MV-4-11 (cell line): ENCODE data around the gene PLA2G2F.
A peak's percentile ranks its signal among the peaks of the same experiment; 100 is the strongest.

ENCODE experiments used
- DNase-seq: peaks from one replicate; lab custom pipeline; 2025; lab: John Stamatoyannopoulos, UW

Gene PLA2G2F

DNA sequence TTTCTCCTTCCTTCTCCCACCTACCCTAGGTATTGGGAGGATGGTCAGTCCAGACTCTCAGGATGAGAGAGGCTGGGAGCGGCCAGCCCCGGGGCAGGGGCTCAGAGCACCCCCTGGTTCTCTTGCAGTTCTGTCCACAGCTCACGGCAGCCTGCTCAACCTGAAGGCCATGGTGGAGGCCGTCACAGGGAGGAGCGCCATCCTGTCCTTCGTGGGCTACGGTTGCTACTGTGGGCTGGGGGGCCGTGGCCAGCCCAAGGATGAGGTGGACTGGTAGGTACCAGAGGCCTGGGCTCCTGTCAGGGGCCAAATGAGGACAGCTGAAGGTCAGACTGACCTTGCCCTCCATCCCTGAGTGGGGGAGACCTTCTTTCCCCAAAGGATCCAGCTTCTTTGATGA is 4.2 kb downstream of the PLA2G2F start:
- DNase-seq: no peak

DNA sequence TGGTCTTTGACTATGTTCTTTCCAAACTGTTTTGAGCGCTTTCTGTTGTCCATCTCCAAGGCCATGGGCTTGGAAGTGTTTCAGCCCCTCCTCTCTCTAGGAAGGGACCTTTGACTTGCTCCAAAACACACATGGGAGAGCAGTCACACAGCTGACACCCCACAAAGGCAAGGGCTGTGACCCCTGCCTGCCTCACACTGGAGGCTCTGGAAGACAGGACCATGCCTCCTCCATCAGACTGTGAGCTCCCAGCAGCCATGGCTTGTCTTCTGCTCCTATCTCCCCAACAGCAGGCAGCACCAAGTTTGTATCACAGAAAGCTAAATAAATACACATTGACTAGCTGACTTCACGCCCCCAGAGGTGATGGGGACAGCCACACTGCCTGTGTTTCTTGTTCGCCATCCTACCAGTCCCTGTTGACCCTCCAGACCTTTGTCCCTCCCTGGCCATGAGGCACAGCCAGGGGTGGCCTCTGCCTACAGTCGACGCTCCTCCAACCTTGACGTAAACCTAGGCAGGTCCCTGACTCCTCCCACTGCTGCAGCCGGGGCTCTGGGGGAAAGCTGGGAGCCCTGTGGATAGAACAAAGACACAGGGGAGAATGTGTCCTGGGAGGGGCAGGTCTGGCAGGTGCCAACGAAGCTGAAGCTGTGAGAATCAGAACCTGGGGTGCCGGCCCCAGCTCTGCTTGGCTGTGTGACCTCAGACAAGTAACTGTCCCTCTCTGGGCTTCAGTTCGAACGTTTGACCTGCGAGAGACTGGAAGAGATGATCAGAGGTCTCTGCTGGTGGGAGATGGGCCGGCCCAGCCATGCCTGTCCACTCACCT is 4.8 kb downstream of the PLA2G2F start:
- no peak for DNase-seq

DNA sequence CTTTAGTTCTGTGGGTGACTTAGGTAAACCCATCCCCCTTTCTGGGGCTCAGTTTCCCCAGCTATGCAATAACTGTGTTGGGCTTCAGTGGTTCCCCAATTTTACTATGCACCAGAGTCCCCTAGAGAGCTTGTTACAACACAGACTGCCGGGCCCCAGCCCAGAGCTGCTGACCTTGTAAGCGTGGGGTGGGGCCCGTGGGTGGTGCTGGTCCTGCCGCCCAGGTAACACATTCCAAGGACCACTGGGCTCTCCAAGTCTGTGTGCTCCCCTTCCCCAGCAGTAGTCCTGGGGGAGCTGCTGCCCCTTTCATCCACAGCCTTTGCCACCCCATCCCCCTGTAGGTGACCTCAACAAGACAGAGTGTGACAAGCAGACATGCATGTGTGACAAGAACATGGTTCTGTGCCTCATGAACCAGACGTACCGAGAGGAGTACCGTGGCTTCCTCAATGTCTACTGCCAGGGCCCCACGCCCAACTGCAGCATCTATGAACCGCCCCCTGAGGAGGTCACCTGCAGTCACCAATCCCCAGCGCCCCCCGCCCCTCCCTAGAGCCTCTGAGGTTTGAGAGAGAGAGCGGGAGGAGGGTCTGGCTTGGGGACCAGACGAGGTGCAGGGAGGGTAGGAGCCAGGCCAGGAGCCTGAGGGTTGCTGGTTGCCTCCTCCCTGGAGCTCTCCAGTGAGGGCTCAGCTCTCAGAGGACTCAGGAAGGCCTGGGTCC is 8.9 kb downstream of the PLA2G2F start:
- no peak for DNase-seq

DNA sequence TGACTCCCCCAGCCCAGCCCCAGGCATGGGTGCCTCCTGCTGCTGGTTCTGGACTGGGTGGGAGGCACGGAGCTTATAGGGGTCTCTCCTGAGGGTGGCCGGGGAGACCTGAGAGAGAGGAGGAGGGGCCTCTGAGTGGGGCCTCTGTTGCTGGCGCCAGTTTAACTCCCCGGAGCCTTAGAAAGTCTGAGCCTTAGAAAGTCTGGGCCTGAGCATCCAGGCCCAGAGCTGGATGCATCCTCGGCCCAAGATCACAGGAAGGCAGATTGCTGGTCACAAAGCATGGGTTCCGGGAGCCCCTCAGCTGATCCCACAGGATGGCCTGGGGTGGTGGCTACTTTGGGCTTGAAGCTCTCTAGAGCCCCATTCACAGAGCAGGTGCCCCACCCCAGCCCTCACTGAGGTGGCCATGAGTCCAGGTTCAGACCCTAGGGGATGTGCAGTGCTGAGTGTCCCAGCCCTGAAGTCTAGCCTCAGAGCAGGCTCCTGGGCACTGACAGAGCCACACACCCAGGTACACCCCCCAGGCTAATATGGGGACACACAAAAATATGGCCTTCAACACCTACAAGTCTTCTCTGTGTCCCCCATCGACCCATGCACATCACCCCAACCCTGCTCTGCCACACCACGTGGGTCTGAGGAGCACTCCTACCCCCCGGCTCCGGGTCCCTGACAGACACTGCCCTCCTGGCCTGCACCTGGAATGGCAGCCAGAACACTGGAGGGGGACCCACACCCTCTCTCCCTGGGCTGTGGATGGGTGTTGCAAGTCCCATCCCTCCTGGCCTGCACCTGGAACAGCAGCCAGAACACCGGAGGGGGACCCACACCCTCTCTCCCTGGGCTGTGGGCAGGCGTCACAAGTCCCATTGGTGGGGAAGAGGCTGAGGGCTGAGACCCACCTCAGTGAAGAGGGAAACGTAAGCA is 9.7 kb downstream of the PLA2G2F start:
- no peak for DNase-seq

DNA sequence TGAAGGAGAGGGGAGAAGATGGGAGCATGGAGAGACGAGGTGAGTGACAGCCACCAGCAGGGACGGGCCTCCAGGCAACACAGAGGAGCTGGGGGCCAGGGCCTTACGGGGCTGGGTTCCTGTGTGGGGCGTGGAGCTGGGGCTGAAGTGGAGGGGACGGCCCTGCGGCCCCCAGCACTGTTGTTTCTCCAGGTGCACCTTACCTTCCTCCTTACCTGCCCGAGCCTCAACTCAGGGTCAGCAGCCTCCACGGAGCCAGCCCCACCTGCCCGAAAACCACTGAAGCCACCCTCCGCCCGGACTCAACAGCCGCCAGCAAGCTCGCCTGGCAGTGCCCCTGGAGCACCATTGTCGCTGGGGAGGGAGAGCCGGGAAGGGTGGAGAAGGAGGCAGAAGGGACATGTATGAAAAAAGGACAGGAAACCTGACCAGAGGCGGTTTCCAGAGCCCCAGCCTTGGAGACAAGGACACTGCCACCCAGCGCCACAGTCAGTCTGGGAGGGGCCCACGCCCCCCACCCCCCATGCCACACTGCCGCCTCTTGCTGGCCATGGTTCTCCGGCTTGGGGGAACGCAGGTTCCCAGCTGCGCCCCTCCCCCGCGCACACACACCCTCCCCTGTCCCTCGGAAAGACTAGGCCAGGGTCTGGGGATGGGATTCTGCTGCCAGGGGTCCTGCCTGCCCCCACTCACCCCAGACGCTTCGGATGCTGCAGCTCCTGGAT is 10.6 kb downstream of the PLA2G2F start:
- no peak for DNase-seq

DNA sequence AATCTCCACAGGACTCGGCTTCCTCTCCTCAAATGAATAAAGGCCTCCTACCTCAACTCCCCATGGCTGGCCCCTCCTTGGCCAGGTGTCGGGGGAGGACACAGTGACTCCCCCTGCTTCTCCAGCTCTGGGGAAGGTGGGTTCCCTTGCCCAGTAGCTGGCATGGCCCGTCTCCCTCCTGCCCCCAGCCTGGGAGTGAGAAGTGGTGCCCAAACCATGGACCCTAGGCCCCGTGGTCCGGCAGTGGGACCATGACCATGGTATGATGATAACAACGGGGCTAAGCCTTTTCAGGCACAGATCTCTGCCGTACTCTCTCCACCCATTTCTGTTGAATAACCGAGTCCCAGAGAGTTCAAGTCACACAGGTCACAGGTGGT is 11.2 kb downstream of the PLA2G2F start:
- DNase-seq: no peak

DNA sequence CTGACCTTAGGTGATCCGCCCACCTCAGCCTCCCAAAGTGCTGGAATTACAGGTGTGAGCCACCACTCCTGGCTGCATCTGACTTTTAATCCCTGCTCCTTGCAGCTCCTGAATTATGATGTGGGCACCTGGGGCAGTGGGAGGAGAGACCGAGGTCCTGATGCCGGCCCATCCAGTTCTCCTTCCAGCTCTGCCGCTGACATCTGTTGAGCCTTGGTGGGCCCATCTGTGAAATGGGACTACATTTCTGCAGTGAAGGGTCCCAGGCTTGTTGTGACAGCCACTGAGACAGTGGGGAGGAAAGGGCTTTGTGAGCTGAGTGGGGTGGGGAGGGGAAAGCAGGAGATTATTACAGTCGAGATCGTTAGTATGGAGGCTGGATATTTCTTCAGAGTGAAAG is 11.8 kb downstream of the PLA2G2F start:
- DNase-seq: no peak

DNA sequence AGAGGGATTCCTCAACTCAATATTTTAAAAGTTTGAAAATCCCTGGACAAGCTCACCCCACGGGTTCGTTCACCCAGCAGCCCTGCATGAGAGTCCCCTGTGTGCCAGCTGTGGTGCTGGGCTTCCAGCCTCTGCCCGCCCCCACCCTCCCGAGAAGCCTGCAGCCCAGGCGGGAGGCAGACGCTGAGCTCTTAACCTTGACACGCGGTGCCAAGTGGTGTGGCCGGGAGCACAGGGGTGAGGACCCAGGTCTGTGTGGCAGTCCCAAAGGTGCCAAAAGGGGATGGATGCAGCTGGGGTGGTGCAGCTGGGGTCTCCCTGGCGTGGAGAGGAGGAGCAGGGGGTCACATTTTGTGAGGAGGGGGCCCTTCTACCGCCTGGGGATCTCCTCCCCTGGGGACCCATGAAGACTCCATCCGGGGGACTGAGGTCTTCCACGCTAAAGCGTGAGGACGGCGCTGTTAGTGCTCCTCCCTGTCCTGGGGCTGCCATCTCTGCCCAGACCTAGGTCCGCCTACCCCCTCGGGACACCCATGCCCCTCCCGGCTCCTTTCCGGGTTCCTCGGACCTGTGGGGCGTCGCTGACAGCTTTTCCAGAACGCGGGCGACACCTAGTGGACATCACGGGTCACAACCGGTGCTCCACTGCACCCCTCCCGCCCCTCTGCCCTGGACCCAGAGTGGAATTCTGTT is 12.9 kb downstream of the PLA2G2F start:
- DNase-seq: peak; percentile 78

DNA sequence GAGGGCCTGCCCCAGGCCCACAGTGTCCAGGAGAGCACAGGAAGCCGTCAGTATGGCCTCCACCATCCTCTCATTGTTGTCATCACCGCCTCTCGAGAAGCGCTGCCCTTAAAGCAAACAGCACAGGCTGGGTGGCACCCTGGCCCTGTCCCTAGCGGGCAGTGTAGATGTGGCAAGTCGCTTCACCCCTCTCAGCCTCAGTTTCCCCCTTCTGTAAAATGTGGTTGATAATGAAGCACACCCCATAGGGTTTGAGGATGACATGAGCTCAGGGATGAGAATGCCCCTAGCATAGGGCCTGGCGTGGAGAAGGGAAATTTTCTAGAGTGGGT is 13.4 kb downstream of the PLA2G2F start:
- DNase-seq: no peak

DNA sequence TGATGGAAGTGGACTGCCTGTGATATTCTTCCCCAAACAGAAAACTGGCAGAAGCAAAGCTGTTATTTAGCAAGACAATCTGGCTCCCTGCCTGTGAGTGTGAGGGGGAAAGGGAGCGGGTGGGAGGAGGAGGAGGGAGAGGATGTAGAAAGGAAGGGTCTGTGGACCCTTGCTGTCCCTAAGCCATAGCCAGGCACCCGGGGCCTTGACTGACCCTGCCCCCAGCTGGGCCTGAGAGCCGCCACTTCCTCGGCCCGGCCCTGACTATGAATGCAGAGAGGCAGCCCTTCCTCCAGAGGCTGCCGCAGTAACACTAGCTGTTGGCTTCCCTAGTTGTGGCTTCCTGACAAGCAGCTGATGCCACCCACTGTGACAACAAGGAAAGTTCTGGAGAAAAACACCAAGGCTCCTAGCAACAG is 13.9 kb downstream of the PLA2G2F start:
- peak; percentile 74 for DNase-seq

DNA sequence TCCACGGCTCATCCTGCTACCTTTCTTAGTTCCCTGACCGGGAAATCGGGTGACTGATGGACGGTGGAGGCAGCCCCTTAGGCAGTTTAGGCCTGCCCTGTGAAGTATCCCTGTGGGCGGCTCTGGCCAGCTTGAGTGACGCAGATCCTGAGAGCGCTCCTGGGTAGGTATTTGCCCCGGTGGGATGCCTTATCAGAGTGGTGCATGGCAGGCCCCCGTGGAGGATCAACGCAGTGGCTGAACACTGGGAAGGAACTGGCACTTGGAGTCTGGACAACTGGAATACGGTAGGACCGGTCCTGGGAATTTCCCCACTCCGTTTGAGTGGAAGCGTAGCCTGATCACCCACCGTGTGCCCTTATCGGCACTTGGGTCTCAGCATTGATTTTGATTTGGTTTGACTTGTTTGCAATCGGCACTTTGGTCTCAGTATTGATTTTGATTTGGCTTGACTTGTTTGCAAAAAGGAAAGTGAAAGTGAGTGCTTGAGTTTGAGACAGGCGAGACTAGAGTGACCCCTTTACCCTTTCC is 15.2 kb downstream of the PLA2G2F start:
- no peak for DNase-seq

DNA sequence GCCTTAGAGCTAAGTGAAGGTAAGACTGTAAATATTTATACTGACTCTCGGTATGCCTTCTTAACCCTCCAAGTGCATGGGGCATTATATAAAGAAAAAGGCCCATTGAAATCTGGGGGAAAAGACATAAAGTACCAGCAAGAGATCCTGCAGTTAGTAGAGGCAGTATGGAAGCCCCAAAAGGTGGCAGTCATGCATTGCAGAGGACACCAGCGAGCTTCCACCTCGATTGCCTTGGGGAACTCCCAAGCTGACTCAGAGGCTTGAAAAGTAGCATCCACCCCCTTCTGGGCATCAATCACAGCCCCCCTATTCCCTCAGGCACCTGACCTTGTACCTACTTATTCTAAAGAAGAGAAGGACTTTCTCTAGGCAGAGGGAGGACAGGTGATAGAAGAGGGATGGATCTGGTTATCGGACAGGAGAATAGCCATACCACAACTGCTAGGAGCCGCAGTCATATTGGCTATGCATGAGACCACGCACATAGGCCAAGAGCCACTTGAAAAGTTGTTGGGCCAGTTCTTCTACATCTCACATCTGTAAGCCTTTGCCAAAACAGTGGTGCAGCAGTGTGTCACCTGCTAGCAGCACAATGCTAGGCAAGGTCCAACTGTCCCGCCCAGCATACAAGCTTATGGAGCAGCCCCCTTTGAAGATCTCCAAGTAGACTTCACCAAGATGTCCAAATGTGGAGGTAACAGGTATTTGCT is 19.4 kb downstream of the PLA2G2F start:
- no peak for DNase-seq

DNA sequence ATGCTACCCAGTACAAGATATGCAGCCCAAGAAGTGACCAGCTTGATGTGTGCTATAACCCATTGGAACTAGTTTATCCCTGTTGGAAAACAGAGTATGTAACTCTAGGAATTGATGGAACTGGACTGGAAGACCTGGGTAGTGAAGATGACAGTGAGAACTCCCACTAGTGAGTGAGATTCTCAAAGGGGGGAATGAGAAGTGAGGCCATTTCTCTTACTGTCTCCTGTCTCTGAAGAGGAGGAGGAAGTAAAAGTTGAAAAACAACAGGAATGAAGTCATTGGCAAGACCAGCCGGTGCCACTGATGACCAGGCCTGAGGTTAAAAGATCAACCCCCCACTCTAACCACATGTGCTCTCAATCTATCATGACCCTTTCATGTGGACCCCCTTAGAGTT is 20.9 kb downstream of the PLA2G2F start:
- peak; percentile 35 for DNase-seq

DNA sequence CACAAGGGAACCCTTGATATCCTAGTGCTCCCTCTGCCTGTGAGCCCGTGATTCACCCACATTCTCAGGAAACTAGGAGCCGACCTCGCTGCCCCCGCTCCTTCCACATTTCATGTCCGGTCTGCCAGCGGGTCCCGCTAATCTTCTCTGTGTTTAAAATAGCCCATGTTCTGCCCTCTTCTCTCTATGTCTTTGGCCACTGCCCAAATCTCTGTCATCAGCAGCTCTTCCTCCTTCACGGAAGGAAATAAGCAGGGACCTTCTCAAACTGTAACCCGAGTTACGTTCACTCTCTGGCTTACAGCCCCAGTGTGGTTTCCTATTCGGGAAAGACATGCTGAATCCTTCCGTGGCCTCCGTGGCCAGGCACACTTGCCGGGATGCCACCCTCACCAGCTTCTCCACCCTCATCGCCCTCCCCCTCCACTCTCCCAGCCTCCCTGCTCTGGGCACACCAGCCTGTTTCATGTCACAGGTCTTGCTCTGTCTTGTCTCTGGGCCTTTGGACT is 25.6 kb downstream of the PLA2G2F start:
- DNase-seq: peak; percentile 93

DNA sequence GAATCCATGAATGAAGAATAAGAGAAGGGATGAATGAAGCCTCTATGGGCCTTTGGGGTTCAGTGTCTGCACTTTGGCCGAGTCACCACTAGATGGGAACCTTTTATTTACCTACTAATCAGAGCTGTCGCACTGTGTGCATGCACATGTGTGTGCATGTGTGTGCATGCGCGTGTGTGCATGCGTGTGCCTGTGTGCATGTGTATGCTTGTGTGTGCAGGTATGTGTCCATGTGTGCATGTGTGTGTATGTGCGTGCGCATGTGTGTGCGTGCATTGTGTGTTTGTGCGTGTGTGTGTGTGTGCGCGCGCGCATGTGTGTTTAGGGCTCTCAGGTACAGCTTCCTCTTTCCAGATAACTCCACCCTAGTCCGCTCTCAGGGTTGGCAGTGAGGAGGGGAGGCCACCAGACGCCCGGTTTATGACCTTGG is 26.4 kb downstream of the PLA2G2F start:
- DNase-seq: peak; percentile 93

DNA sequence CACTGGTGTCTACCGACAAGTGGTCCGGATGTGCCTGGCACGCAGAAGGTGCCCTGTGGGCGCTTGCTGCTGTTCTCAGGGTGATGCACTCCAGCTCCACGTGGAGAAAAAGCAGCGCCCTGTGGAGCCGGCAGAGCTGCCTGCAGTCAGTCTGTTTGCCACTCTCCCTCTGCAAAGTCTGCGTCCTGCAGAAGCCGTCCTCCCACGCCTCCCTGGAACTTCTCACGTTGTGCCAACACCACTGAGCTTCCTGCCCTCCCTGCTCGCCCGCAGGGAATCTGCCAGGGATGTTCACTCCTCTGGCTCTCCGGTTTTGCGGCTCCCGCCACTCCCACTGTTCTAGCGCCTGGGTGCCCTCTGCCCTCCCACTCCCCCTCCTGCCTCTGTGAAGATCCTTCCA is 26.9 kb downstream of the PLA2G2F start:
- no peak for DNase-seq

DNA sequence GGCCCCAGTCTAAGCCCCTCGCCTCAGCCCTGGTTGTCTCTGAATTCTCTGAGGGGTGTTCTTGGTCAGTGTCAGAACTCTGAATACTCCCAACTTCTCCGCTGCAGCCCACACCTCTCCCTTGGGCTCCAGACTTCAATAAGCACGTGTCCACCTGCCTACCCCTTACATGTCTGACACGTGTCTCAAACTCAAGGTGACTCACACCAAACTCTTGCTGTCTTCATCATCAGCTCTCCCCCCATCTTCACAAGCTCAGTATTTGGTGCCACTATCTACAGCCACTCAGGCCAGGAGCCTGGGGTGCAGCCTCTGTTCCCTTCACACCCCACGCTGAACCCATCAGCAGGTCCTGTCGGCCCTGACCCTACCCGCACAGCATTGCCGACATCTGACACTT is 28.0 kb downstream of the PLA2G2F start:
- DNase-seq: no peak

DNA sequence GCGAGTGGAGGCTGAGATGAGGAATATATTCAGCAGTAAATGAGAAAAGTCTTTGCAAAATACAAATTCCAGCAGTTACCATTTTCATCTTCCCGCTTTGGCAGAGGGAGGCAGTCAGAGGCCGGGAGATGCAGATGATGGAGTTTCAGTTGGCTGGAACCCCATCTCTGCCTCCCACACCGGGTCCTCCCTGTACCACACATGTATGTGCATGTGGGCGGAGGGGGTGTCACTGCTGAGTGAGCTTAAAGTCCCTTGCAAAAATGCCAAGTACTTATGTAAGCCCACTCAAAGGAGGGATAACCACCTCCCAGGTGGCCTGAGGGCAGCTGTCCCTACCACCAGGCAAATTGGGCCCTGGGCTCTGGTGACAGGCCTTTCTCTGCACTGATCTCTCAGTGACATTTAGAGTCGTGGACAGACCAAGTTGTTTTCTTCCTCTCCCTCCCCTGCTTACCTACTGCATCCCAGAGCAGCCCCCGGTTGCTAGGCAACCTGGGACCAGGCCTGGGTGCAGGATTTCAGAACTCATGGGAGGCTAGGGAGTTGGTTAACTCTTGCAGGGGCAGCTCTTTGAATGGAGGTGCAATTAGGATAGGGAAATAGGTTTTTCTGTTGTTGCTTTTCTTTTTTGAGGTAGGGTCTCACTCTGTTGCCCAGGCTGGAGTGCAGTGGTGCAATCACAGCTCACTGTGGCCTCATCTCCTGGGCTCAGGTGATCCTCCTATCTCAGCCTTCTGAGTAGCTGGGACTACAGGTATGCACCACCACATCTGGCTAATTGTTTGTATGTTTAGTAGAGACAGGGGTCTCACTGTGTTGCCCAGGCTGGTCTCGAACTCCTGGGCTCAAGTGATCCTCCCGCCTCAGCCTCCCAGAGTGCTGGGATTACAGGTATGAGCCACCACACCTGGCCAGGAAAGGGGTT is 29.7 kb downstream of the PLA2G2F start:
- DNase-seq: no peak

DNA sequence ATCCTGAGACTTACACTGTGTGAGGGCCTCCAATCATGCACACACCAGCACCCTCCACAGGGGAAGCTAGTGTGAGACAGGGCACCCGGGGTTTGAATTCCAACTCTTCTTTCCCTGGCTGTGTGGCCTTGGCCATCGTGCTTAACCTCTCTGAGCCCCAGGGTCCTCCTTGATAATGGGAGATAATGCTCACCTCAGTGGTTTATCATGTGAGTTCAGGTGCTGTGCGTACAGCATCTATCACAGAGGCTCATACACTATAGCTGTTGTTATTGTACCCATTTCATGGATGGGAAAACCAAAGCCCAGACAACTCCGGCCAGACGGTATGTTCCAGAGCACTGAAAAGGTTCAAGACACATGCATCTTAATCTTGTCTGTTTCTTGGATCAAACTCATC is 30.8 kb downstream of the PLA2G2F start:
- DNase-seq: no peak
